Hematopoietic multipotent progenitor cell treated with erythropoietin and hydrocortisone succinate and interleukin-3 and kit ligand, for 15 days (in vitro differentiated cells): ENCODE data around the gene PUS3.

ENCODE experiments used
- DNase-seq: peaks from one replicate; pipeline ENCODE4 v3.0.0-alpha.2; 2015; ENCODE audit warnings: low spot score

The PUS3 gene, protein sequence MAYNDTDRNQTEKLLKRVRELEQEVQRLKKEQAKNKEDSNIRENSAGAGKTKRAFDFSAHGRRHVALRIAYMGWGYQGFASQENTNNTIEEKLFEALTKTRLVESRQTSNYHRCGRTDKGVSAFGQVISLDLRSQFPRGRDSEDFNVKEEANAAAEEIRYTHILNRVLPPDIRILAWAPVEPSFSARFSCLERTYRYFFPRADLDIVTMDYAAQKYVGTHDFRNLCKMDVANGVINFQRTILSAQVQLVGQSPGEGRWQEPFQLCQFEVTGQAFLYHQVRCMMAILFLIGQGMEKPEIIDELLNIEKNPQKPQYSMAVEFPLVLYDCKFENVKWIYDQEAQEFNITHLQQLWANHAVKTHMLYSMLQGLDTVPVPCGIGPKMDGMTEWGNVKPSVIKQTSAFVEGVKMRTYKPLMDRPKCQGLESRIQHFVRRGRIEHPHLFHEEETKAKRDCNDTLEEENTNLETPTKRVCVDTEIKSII

DNA sequence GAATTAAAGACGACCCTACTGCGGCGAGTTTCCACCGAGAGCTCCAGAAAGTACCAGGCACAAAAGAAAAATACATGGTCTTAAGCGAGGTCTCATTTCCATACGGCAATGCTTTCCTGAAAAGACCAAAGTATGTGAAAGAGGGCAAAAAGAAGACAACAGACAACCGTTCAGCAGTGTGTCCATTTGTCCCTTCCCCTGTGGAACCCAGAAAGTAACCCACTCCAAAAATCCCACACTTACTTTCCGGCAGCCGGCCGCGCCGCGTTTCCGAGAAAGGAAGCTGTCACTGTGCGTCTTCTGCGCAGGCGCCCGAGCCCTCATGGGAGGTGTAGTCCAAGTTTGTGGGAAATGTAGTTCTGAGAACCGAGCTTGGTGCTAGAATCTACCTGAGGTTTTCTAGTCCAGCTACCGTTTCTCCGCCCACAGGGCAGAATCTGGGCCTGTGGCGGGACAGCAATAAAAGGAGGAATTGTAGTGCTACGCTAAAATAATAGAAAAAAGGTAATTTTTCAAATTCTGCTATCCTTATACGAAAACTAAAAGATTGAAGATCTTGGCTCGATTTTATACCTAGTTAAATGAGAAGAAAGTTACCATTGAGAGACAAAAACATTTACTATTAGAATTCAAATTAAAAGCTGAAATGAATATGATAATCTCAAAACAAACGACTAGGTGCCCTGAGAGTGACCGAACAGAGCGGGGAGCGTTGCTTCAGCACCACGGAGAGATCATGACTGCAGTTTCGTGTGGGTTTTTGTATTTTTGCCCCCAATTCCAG lies at the start of gene PUS3:
TSS of gene PUS3 (minus strand) at position 280 of the 784 bp plus-strand sequence. CDS start 6,922 bp downstream, outside the sequence.
- DNase-seq: peak; percentile 81

GRCh38 chr11:125952559-125952958 lies 49.6 kb upstream of the PUS3 start:
- no peak for DNase-seq

GRCh38 chr11:125951731-125952130 lies 48.7 kb upstream of the PUS3 start:
- no peak for DNase-seq

- no peak for DNase-seq
Measured at GRCh38 chr11:125950696-125951651, 48.0 kb upstream of the PUS3 start.

- DNase-seq: no peak
Measured at GRCh38 chr11:125950178-125950490, 47.1 kb upstream of the PUS3 start.

DNA sequence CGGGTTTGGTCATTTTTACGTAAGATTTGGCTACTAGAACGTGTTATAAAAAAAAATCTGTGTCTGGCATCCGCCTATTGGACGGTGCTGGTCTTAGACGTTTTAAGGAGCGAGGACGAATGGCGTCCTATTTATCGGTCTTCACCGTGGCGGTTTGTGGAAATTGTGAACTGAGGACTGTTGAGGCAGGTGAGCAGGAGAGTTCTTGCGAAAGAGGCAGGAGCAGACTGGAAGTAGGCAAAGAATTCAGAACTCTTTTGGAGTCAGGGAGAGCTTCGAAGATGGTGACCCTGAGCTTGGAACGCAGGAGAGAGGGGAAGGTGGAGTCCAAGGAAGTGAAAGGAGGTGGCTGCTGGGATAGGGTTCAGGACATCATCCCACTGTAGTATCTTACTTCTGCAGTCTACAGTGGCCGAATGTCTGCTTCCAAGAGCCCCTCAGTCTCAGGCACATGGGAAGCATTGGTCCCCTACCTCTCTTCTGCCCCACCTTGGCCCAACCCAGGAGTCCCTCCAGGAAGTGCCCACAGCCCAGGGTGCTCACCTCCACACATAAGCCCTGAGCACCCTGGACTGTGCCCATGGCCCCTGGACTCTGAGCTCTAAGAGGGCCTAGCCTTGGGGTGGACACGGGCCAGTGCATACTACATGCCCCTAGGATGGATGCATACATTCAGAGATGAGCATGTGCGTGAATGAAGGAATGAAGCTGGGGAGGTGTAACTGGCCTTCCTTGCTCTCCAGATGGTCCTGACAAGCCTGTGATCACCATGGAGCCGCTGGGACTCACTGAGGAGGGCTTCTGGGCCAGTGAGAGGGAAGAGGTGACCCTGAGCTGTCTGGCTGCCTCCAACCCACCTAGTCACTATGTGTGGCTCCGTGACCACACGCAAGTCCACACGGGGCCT lies 46.5 kb upstream of the PUS3 start:
- DNase-seq: no peak

GRCh38 chr11:125948278-125949051 lies 45.5 kb upstream of the PUS3 start:
- no peak for DNase-seq

GRCh38 chr11:125947419-125948277 lies 44.6 kb upstream of the PUS3 start:
- no peak for DNase-seq

DNA sequence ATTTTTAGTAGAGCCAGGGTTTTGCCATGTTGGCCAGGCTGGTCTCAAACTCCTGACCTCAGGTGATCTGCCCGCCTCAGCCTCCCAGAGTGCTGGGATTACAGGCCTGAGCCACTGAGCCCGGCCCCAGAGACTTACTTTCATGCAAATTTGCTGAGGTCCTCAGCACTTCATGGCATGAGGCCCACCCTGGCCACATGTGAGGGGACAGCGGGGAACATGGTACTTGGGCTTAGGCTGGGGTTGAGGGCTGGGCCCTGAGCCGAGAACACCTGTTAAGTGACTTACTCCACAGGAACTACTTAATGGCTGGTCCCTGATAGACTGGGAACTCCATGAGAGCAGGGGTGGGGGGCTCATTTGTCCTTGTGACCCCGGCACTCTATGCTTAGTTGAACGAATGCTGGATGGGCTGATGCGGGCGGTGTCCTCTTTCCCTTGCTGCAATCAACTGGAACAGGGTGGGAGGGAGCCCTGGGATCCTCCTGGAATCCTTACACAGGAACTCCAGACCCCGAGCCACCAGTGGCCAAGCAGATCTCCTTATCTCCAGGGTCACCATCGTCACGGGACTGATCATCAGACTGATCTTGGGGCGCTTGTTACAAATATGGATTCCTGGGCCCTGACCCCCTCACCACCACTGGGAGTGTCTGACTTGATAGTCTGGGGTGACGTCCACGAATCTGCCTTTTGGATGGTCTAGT lies 43.9 kb upstream of the PUS3 start:
- DNase-seq: no peak

- no peak for DNase-seq
Measured at GRCh38 chr11:125945797-125946520, 43.0 kb upstream of the PUS3 start, which contains the start of gene VSIG10L2. VSIG10L2 (plus strand) TSS chr11:125946044; CDS start chr11:125946056, 12 bp downstream.

GRCh38 chr11:125945011-125945796 lies 42.2 kb upstream of the PUS3 start:
- DNase-seq: no peak

DNA sequence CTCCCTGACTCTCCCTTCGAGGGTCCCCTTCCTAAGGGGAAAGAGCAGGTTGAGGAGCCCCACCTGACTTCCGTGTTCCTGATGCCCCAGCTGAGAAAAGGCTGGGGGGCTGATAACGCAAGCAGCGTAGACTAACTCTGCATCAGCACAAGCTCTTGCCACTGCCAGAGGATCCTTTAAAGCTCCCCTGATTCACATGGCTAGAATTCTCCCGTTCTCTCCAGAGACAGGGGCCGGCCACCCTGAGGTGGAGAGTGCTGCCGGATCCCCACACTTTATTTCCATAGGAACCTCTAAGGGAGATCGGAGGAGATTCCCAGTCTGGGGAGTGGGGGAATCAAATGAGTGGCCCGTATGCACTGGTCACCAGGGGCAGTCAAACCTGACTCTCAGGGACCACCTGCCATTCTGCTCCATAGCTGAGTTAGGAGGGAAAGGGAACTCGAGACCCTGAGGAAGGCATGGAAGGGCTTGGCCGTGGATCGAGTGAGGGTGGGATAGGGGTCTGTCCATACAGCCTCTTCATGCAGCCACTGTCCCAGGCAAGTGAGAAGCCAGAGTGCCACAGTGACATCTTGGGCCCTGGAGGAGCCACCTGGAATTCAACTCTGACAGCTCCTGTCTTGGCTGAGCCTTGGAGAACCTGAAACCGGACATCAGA lies 41.5 kb upstream of the PUS3 start:
- no peak for DNase-seq

DNA sequence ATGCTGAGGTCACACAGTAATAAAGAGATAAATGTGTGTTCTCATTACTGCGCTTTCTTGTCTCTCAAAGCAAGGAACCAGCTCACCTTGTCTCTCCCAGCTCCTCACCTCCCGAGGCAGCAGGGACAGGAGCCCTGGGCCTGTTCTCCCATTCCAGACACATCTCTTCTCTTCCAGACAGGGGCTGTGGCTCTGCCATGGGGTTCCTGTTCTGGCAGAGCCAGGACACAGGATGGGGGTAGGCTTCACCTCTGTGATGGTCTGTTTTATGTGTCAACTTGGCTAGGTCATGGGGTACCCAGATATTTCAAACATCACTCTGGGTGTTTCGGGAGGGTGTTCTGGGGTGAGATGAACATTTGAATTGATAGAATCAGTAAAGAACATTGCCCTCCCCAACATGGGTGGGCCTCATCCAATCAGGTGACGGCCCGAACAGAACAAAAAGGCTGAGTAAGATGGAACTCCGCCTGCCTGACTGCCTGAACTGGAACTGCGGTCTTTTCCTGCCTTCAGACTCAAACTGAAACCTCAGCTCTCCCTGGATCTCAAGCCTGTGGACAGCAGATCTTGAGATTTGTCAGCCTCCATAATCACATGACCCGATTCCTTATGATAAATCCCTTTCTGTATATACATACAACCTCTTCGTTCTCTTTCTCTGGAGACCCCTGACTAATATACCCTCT lies 40.8 kb upstream of the PUS3 start:
- no peak for DNase-seq

DNA sequence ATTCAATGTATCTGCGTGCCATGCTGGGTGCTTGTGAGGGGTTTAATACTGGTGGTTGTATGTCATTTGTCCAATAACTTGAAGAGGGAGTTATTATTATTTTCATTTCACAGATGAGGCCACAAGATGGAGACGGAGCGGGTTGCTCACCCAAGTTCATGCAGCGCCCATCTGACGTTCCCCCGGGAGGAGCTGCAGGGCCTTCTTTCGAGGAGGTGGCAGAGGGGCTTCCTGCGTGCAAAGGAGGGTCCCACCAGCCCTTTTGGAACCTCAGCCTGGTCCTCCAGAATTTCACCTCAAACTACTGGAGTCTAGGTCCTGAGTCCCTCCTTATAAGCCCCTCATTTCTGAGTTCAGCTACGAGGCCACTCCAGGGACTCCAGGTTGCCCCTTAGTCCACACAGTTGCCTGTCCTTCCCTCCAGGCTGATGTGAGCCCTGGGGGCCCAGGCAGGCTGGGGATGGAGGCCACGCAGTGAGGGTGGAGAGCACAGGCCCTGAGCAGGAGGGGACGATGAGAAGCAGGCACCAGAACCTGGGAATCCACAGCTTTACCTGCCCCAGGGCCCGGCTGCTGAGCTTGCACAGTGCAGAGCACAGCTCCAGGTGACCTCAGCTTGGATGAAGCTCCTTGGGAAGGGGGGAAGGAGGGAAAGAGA lies 39.9 kb upstream of the PUS3 start:
- no peak for DNase-seq
